Daoy (cell line): ENCODE data around the gene RXYLT1. TPM values are rescaled to one million over a fixed set of nuclear protein-coding genes. Genes with fewer than 3 reads are reported as not detected.
A peak's percentile ranks its signal among the peaks of the same experiment; 100 is the strongest.

Source experiments
- DNase-seq: peaks from one replicate; pipeline ENCODE4 v3.0.0-alpha.2; 2015; ENCODE audit warnings: low read depth
- total RNA-seq: library from RNA; depleted of rRNA; stranded (reverse); fragments of >200 nt; shearing (Covaris generic); gene quantifications from 2 replicates; pipeline ENCODE4 v1.2.3, GENCODE V29; 2014; rRNA removed

The RXYLT1 gene
- total RNA-seq, 1 experiment from 2014 or later: 46.9 TPM

DNA sequence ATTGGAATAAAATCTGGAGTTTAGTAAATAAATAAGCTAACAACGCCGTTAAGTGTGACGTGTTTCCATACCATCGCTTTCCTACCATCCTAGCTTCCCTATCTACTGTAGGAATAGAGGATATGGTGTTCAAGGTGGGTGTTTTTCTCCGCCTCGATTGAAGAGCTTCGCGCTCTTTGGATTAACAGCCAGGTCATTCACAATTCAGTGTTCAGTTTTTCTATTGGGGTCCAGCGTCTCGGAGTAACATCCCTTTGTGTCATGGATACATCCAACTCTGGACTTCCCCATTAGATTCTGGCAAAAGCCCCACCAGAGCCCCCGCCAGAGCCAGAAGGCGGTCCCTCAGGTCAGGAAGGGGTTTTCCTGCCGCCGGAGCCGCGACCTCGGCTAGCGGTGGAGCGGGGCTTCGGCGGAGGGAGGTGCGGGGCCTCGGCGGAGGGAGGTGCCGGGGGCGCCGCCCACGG is 63.6 kb downstream of the RXYLT1 start:
- no peak for DNase-seq

DNA sequence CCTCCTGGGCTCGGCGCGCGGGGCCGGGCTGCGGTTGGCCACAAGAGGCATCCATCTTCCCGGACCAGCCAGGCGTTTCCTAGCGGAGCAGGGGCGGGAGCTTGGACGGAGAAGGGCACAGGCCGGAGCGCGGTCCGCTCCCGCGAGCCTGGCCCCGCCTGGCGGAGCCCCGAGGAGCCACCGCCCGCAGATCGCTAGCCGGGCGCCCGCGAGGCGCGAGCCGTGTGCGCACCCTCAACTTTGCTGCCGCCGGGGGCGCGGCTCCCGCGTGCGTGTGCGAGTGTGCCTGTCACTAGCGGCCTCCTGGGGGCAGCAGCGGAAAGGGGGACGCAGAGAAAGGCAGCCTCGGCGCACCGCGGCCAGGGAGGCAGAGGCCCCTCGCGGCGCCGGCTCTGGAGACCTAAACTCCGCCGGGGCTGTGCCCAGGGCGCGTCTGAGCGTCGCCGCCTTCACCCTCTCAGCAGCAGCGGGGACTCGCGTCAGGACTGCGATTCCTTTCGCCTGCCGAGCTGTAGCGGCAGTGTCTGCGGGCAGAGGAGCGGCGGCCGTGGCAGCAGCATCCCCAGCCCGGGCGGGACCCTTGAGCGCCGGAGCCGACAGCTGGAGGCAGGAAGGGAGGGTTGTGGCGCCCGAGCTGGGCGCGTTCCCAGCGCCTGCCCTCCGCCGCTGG is 64.1 kb downstream of the RXYLT1 start:
- DNase-seq: peak; percentile 97

DNA sequence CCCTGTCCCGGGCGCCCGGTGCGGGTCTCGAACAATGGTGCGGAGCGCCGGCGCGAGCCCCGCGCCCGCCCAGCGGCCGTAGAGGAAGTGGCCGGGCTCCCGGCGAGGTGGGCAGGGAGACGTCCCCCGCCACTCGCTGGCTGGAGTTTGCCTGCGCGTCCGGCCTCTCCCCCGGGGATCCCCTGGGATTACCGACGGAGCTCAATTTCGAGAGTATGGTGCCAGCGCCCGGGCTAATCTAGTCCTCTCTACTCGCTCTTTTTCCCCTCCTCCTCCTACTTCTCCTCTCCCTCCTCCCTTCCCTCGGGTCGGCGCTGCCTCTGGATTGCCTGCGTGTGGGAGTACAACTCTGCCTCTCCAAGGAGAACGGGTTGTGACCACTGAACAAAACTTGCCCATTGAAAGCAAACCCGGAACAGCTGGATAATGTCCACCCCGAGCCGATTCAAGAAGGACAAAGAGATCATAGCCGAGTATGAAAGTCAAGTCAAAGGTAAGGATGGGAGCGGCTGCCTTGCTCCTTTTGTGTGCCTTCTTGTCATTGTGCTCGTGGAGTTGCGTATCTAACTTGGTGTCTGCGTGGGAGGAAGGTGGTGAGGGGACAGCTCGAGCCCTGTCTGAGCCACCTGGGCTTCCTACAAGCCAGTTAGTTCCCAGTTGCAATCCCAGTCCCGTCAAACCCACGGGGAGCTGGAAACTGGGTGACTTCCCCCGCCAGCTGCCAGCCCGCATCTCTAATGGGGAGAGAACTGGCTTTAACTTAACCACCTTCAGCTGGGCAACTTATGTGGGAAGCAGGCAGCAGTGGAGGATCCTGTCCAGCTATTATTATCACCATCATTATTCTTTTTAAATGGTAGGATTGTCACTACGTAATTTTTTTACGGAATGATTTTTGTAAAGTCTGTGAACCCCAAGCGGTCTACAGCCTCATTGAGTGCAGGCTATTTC is 65.0 kb downstream of the RXYLT1 start, which contains the start of gene SRGAP1:
Gene SRGAP1, plus strand, starts transcription at position 310 of the 951 bp plus-strand sequence. Its CDS starts 117 bp downstream, at position 427.
- DNase-seq: peak; percentile 73

DNA sequence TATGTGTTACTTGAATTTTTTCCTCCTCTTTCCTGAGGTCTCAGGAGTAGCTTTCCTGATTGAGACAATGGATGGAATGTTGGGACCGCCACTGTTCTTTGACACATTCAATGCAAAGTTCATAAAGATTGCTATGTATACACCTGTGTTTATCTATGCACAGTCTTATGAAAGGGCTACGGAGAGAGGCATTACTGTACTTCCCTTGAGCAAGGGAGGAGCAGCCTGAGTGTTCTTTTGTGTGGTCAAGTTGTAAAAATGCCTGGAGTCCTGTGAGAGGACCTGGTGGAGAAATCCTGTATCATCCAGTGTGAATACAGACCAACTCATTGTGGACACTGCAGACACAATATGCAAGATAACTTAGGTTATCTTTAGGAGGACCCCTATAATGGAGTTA is 66.0 kb downstream of the RXYLT1 start:
- DNase-seq: peak; percentile 46

DNA sequence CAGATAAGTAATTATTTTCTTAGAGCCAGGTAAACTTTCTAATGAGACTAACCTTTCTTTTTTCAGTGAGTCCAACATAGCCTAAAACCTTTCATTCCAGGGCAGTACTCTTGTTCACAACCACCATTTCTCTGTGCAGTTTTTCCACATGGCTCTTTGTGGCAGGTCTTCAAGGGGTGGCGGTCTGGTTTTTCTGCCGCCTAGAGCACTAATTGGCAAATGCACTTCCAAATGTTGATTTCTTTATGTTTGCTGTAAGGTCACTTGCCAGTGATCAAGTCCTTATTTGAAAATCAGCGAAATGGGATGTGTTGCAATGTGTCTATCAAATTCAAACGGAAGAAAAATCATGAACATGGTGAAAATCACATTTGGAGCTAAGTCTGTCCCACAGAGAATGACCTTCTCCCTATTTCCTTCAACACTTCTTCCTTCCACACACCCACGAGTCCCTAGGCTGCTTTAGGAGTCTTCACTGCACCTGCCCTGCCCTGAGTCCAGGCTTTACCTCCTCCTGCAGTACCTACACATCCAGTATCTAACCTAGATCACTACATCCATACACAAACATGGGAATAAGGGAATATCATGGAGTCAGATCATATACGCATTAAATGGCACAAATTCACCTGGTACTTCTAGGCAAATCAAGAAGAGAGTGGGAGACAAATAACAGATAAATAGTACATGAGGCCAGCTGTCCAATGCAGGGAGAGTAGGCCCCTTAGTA is 66.7 kb downstream of the RXYLT1 start:
- DNase-seq: peak; percentile 17

DNA sequence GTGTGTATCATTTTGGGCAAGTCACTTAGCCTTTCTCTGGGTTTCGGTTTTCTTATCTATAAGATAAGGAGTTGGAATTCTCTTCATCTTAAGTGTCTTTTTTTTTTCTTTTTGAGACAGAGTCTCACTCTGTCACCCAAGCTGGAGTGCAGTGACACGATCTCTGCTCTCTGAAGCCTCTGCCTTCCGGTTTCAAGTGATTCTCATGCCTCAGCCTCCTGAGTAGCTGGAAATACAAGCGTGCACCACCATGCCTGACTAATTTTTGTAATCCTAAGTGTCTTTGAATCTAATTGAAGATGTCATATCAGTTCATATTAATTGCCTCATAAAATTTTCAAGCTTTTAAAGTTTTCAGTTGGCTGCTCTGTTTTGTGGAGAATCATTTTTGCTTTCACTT is 68.7 kb downstream of the RXYLT1 start:
- DNase-seq: no peak

DNA sequence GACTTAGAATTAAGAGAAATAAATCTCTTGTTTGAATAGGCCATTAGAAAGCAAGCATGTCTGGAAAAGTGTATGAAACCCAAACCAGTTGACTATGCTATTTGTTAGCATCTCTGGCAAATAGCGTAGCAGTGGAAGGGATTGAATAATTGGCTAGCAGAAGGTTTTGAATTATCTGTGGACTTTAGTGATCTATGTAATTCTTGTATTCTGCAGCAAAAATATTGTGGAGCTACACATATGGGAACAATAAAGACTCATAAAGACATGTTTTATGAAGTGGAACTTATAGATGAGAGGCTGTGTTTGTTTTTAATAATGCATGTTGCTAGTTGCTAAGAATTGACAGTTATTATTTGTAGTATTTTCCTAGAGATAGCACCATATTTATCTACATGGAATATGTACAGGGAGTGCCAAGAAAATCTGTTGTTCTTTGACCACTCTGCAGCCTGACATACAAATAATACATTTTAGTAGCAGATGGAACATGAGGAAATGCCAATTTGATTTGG is 69.5 kb downstream of the RXYLT1 start:
- DNase-seq: no peak

DNA sequence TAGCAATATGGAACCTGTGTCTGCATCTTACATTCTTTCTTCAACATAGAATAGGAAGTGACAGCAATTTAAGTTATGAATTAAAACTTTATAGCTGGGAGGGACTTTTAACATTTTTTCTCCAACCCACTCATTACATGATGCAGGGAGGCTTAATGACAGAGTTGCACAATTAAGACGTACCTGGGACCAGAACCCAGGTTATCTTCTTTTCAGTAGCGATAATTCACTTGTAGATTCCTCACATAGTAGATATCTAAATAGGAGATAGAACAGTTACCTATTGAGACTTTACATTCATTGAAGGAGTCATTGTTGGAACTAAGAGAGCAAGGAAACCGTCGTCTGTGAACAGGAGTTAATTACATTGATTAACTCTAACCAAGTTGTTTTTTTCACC is 69.9 kb downstream of the RXYLT1 start:
- no peak for DNase-seq

DNA sequence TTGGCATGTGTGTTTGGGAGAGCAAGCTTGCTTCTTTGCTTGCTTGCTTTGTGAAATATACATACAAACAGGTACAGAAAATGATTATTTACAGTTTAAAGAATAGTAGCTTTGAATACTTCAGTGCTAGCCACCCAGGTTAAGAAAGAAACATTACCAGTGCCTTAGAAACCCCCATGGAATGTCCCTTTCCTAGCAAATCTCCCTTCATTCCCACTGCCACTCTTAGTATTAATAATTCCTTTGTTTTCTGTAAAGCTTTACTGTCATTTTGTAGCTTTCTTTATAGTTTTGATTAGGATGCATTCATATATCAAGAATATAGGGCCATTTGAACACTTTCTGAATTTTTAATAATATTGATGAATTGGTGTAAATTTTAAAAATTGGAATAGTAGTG is 74.3 kb downstream of the RXYLT1 start:
- DNase-seq: no peak

DNA sequence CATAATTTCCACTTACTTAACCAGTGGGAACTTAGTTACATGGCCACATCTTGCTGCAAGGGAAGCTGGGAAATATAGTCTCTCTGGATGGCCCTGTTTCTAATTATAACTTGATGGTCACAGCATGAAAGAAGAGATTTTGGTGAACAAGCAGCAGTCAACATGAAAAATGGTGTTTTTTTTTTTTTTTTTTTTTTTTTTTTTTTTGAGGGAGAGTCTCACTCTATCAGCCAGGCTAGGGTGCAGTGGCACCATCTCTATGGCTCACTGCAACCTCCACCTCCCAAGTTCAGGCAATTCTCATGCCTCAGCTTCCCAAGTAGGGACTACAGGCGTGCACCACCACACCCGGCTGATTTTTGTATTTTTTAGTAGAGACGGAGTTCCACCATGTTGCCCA is 75.6 kb downstream of the RXYLT1 start:
- no peak for DNase-seq

DNA sequence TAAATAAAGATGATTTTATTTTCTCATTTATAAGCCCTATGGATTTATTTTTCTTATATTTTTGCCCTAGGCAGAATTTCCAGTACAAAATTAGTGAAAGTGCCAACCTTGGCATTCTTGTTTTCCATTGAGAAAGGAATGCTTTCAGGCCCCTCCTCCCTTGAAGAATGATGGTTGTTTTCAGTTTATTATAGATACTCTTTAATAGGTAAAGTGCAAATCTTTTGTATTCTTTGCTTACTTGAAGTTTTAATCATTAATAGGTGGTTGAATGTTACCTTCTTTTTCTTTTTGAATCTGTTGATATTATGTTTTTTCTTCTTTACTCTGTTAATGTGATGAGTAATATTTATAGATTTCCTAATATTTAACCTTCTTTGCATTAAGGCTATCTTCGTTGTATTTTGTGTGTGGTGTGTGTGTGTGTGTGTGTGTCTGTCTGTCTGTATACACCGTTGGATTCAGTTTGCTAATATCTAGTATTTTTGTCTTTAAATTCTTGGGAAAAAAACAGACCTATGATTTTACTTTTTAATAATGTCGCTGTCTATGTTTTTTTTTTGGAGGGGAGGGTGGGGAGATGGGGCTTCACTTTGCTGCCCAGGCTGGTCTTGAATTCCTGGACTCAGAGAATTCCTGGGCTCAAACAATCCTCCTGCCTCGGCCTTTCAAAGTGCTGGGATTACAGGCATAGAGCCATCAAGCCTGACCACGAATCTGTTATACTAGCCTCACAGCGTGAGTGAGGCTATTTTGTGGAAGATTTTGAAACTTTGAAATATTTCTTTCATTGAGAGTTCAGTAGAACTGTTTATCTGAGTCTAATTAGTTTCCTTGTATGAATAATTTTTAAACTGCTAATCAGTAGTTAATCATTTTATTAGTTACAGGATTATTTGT is 78.3 kb downstream of the RXYLT1 start:
- no peak for DNase-seq

Other genes with a start within 250 kb of the RXYLT1 start
- 4.3 and 4.5 TPM in 2 replicates for gene DPY19L2, start 111.4 kb upstream of the RXYLT1 start, total RNA-seq
- 0.91 and 1.7 TPM in 2 replicates for gene SRGAP1, start 64.8 kb downstream of the RXYLT1 start, total RNA-seq